NCI-H82 treated with DMSO at 0.1 percent for 48 hours (cell line): ENCODE data around the gene ZFP36L1.

Experiments
- DNase-seq: peaks from one replicate; lab custom pipeline; 2025; ENCODE audit not compliant: unreplicated experiment; lab: John Stamatoyannopoulos, UW

ZFP36L1 gene

GRCh38 chr14:68741839-68742470 is 50.9 kb downstream of the ZFP36L1 start:
- no peak for DNase-seq

- DNase-seq = no peak
Observed at GRCh38 chr14:68741477-68741791, 51.4 kb downstream of the ZFP36L1 start.

- no peak for DNase-seq
Observed at GRCh38 chr14:68740788-68741476, 51.9 kb downstream of the ZFP36L1 start.

- no peak for DNase-seq
Observed at GRCh38 chr14:68739701-68740100, 53.2 kb downstream of the ZFP36L1 start.

GRCh38 chr14:68738559-68738958 is 54.3 kb downstream of the ZFP36L1 start:
- DNase-seq = no peak
